AG09309 (cell line): ENCODE measurements around the gene EGF.
"Not testable (repeated sequence)": the region's sequence is repeated elsewhere in the genome, so short reads cannot be mapped to it uniquely, and the experiment has no call there.

ENCODE experiments used
- DNase-seq: peaks from one replicate; pipeline ENCODE4 v3.0.0-alpha.2; 2010; ENCODE audit warnings: low read depth
- H3K4me3 ChIP-seq: 2 replicates; pipeline ENCODE4 v1.5.1; 2011; ENCODE audit warnings: mild to moderate bottlenecking, low read depth, low read length, moderate library complexity; ENCODE audit not compliant: control insufficient read depth
- CTCF ChIP-seq: IDR thresholded peaks from 2 replicates; pipeline ENCODE4 v1.5.1; 2011; ENCODE audit warnings: mild to moderate bottlenecking, low read depth, low read length, inconsistent platforms; ENCODE audit not compliant: insufficient read depth, control insufficient read depth; ENCODE audit errors: missing control alignments

EGF gene

GRCh38 chr4:109875106-109875505 lies 37.6 kb upstream of the EGF start:
- DNase-seq: no peak
- no peak for TF ChIP-seq CTCF
- H3K4me3 ChIP-seq: no peak overlapping the region

GRCh38 chr4:109875553-109875952 lies 37.1 kb upstream of the EGF start:
- DNase-seq, H3K4me3 ChIP-seq: not testable (repeated sequence)

- DNase-seq: no peak
- no peak for TF ChIP-seq CTCF
- H3K4me3 ChIP-seq: no peak overlapping the region
Observed at GRCh38 chr4:109876634-109877265, 35.9 kb upstream of the EGF start.

- H3K4me3 ChIP-seq: no peak overlapping the region
- no peak for DNase-seq
- TF ChIP-seq CTCF: no peak
Observed at GRCh38 chr4:109877400-109877799, 35.3 kb upstream of the EGF start.

GRCh38 chr4:109878355-109878754 lies 34.3 kb upstream of the EGF start:
- no peak for DNase-seq
- H3K4me3 ChIP-seq: no peak overlapping the region
- TF ChIP-seq CTCF: no peak

- TF ChIP-seq CTCF: no peak
- no peak overlapping the region for H3K4me3 ChIP-seq
- no peak for DNase-seq
Observed at GRCh38 chr4:109879081-109879480, 33.6 kb upstream of the EGF start.

- no peak for DNase-seq
- no peak overlapping the region for H3K4me3 ChIP-seq
- TF ChIP-seq CTCF: no peak
Observed at GRCh38 chr4:109879636-109880314, 32.9 kb upstream of the EGF start.
